ENCODE data around the gene TBX21. TPM values are rescaled to one million over a fixed set of nuclear protein-coding genes. Genes with fewer than 3 reads are reported as not detected.

Gene TBX21
- polyA plus RNA-seq, 1 donor from 2014 or later, result not detected

DNA sequence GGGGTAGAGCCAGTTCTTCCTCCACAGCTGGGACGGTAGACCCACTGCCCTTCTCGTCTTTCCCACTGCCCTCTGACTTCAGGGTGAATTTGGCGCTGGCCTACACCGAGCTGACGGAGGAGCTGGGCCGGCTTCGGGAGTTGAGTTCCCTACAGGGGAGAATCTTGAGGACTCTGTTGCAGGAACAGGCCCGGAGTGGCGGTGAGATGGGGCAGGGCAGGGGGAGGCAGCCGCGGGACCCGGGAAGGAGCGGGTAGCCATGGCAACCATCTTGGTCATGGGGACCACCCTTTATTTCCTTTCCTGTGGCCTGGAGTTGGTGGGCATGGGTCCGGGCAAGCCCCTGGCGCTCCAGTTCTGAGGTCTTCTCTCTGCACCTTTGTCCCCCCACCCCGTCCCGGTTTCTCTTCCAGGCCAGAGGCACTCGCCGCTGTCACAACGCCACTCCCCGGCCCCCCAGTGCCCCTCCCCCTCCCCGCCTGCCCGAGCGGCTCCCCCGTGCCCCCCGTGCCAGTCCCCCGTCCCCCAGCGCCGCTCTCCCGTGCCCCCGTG is 24.6 kb upstream of the TBX21 start:
- no peak for TF ChIP-seq EP300 (conservative IDR thresholded peaks at IDR 0.05; ENCODE audit: poor library complexity, severe bottlenecking)
- TF ChIP-seq EZH2 (IDR thresholded peaks at IDR 0.05; ENCODE audit: borderline replicate concordance, insufficient read depth, low read length, poor library complexity, severe bottlenecking), result no peak
- no peak for TF ChIP-seq MXI1 (conservative IDR thresholded peaks at IDR 0.05; ENCODE audit: poor library complexity, severe bottlenecking)
- no peak for TF ChIP-seq REST (IDR thresholded peaks at IDR 0.05; ENCODE audit: borderline replicate concordance)
- no peak for TF ChIP-seq POLR2AphosphoS5 (IDR thresholded peaks at IDR 0.05)
- TF ChIP-seq, protein P1, sequence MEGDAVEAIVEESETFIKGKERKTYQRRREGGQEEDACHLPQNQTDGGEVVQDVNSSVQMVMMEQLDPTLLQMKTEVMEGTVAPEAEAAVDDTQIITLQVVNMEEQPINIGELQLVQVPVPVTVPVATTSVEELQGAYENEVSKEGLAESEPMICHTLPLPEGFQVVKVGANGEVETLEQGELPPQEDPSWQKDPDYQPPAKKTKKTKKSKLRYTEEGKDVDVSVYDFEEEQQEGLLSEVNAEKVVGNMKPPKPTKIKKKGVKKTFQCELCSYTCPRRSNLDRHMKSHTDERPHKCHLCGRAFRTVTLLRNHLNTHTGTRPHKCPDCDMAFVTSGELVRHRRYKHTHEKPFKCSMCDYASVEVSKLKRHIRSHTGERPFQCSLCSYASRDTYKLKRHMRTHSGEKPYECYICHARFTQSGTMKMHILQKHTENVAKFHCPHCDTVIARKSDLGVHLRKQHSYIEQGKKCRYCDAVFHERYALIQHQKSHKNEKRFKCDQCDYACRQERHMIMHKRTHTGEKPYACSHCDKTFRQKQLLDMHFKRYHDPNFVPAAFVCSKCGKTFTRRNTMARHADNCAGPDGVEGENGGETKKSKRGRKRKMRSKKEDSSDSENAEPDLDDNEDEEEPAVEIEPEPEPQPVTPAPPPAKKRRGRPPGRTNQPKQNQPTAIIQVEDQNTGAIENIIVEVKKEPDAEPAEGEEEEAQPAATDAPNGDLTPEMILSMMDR (IDR thresholded peaks at IDR 0.05; ENCODE audit: poor library complexity, severe bottlenecking), result no peak
- no peak for TF ChIP-seq RAD21 (conservative IDR thresholded peaks at IDR 0.05)
- no peak for TF ChIP-seq TAF1 (IDR thresholded peaks at IDR 0.05; ENCODE audit: low read depth)
- Histone ChIP-seq H3K27me3 (ENCODE audit: insufficient read depth, low read depth, low read length) (no peaks in the 10 kb centered on the region), H3K9me3 (ENCODE audit: low read length) (no peaks in the 10 kb centered on the region), H3K36me3 (ENCODE audit: insufficient read depth, low read length) (no peaks in the 10 kb centered on the region), H4K20me1 (ENCODE audit: insufficient read depth) (no peaks in the 10 kb centered on the region), H3K4me3 (ENCODE audit: low read length) (no peak overlapping the region), H3F3A (ENCODE audit: insufficient read depth, low read length, poor library complexity, severe bottlenecking) (no peaks in the 10 kb centered on the region), H3K4me2 (ENCODE audit: low read length) (no peak overlapping the region), H2AFZ (ENCODE audit: low read depth, low read length) (no peak overlapping the region), H3K9ac (ENCODE audit: low read length) (no peak overlapping the region), H3K9me2 (ENCODE audit: insufficient read depth, low read length) (no peaks in the 10 kb centered on the region), H3K79me2 (replicated peaks; ENCODE audit: insufficient read depth, low read length) (no peaks in the 10 kb centered on the region), H3K27ac (ENCODE audit: low read length) (no peak overlapping the region)

GRCh38 chr17:47708864-47709541 is 24.0 kb upstream of the TBX21 start:
- Histone ChIP-seq H3K4me2 (ENCODE audit: low read length) (no peak overlapping the region), H3K9ac (ENCODE audit: low read length) (no peak overlapping the region), H3K36me3 (ENCODE audit: insufficient read depth, low read length) (no peaks in the 10 kb centered on the region), H3K9me2 (ENCODE audit: insufficient read depth, low read length) (no peaks in the 10 kb centered on the region), H3K9me3 (ENCODE audit: low read length) (no peaks in the 10 kb centered on the region), H3K27ac (ENCODE audit: low read length) (no peak overlapping the region), H2AFZ (ENCODE audit: low read depth, low read length) (no peak overlapping the region), H3K27me3 (ENCODE audit: insufficient read depth, low read depth, low read length) (no peaks in the 10 kb centered on the region), H3F3A (ENCODE audit: insufficient read depth, low read length, poor library complexity, severe bottlenecking) (no peaks in the 10 kb centered on the region), H3K79me2 (replicated peaks; ENCODE audit: insufficient read depth, low read length) (no peaks in the 10 kb centered on the region), H3K4me3 (ENCODE audit: low read length) (no peak overlapping the region), H4K20me1 (ENCODE audit: insufficient read depth) (no peaks in the 10 kb centered on the region)
- TF ChIP-seq MXI1 (conservative IDR thresholded peaks at IDR 0.05; ENCODE audit: poor library complexity, severe bottlenecking) (no peak), SMC3 (conservative IDR thresholded peaks at IDR 0.05; ENCODE audit: poor library complexity) (no peak), POLR2AphosphoS5 (IDR thresholded peaks at IDR 0.05) (no peak), EP300 (conservative IDR thresholded peaks at IDR 0.05; ENCODE audit: poor library complexity, severe bottlenecking) (no peak)
